Right lobe of liver (tissue), 4 donors: ENCODE results near the gene KRTAP10-11.

Source experiments
- POLR2A ChIP-seq: fragments of 450-650 bp; IDR thresholded peaks from one replicate; pipeline ENCODE4 v1.6.1; 2017; ENCODE audit warnings: antibody characterized with exemption, mild to moderate bottlenecking
- TF ChIP-seq, protein P1 (sequence below), 4 donors: fragments of 200-600 bp in 3 of 4; fragments of 450-650 bp in 1 of 4; IDR thresholded peaks; one replicate each; pipeline versions ENCODE4 v1.5.1 to v1.8.0; 2016 to 2022; ENCODE audit warnings: antibody characterized with exemption in 4 of 4, mild to moderate bottlenecking in 2 of 4
- donor health status: DM: no; HTN: no; CAD: no.
- donor health status: DM: no; HTN: no; CAD: no.
- donor health status: DM: no; HTN: yes; CAD: no.

DNA sequence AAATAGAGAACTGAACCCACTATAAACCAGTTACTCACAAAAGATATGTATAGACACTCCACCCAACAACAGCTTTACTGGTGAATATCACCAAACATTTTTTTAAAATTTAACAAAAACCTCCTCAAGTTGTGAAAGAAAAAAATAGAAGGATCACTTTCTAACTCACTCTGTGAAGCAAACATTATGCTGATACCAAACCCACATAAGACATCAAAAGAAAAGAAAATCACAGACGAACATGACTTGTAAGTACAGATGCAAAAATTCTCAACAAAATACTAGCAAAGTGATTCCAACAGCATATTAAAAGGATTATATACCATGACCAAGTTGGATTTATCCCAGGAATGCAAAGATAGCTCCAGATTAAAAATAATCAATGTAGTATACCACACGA is 45.5 kb downstream of the KRTAP10-11 start:
- TF ChIP-seq, protein P1, sequence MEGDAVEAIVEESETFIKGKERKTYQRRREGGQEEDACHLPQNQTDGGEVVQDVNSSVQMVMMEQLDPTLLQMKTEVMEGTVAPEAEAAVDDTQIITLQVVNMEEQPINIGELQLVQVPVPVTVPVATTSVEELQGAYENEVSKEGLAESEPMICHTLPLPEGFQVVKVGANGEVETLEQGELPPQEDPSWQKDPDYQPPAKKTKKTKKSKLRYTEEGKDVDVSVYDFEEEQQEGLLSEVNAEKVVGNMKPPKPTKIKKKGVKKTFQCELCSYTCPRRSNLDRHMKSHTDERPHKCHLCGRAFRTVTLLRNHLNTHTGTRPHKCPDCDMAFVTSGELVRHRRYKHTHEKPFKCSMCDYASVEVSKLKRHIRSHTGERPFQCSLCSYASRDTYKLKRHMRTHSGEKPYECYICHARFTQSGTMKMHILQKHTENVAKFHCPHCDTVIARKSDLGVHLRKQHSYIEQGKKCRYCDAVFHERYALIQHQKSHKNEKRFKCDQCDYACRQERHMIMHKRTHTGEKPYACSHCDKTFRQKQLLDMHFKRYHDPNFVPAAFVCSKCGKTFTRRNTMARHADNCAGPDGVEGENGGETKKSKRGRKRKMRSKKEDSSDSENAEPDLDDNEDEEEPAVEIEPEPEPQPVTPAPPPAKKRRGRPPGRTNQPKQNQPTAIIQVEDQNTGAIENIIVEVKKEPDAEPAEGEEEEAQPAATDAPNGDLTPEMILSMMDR (IDR thresholded peaks at IDR 0.05): no peak
- TF ChIP-seq POLR2A: no peak
